Activated CD8-positive, alpha-beta memory T cell treated with anti-CD3 and anti-CD28 coated beads, Interleukin-2, amount 50 U/mL, for 1 hour (primary cell): ENCODE data around the gene RCVRN.

Experiments
- DNase-seq: peaks from one replicate; pipeline ENCODE4 v3.0.0-alpha.2; 2020; ENCODE audit errors: extremely low read depth

The RCVRN gene

DNA sequence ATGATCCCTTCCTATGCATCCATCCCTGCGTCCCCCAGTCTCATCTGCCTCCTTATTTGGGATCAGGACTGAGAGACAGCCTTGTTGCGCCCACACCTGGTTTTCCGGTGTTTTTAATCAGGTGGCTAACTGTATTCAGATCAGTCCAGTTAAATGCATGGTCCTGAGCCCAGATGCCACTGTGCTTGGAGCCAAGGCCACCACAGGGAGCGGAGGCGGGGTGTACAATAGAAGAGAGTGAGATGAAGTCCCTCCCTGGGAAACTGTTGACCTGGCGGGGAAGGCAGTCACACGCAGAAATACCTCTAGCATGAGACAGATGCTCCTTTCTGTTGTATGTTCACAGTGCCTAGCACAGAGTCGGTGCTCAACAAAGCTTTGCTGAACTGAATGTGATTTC lies 6.3 kb downstream of the RCVRN start:
- DNase-seq: no peak

DNA sequence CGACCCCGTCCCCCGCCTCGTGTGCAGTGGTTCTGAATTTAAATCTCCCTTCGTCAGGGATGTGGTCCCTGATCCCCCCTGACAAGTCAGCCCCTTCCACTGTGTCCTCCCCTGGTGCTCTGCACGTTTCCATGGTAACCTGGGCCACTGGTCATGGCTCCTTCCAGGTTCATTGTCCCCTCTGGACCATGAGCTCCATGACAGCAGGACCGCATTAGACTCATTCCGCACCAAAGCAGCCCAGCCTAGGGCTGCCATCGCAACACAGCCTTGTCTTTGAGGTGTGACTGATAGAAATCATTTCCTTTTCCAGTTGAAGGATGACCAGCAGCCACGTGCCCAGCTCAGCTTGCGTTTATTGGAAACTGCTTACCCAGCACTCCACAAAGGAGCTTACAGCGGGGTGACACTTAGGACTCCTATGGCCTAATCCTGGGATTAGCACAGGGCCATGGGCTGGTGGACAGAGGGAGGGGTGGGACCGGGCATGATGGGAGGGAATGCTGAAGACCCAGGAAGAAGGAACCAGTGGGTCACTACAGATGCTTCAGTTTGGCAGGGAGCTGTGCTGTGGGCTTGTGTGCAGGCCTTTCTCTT lies 7.6 kb downstream of the RCVRN start:
- DNase-seq: no peak

DNA sequence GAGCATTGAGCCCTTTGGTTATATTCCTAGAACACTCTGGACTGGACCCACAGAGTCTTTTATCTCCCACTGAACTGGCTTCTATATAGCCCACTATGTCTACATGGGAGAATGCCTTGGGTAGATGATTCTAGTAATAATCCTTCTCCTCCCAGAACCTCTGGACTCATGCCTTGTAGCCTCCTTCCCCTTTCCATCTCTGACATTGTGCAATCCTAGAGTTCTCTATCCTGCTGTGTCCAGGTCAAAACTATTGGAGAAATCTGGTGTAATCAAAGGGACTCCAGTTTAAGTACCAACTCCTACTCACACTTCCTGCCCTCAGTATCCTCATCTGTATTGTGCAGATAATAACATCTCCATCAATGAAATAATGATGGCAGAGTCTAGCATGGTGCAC lies 9.1 kb downstream of the RCVRN start:
- DNase-seq: no peak

- DNase-seq: no peak
These were observed 10.8 kb downstream of the RCVRN start for GRCh38 chr17:9894231-9894630.

- no peak for DNase-seq
These were observed 11.6 kb downstream of the RCVRN start for GRCh38 chr17:9893411-9894012.

DNA sequence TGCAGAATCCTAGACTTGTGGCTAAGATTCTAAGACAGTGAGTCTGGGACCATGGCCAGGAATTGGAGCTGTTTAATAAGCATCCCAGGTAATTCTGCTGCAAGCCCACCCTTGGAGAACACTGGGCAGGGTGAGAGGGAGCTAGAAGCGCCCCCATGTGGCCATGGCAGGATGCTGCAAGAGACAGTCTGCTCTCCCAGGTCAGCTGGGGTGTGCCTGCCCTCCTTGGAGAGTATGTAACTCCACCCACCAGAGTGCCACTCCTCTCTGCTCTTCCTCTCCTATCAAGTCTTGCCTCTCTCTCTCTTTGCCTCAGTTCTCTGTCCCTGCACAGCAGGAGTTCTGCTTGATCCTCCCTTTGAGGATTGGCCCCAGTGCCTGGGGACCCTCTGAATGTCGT lies 14.9 kb downstream of the RCVRN start:
- no peak for DNase-seq

DNA sequence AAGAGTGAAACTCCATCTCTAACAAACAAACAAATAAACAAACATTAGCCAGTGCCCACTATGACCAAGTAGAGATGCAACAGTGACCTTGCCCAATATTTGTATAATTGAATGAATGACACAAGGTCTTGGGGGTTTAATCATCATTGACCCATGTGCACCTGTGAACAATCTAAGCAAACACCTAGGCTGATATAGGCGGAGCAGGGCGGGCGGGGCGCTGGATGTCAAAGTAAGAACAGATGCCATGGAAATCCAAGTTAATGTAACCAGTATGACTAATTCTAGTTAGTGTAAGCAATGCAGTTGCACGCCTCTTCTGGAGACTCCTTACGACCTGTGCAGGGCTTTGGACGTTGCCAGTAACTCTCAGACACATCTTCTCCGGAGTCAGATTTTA lies 17.6 kb downstream of the RCVRN start:
- no peak for DNase-seq

- no peak for DNase-seq
These were observed 18.7 kb downstream of the RCVRN start for GRCh38 chr17:9886141-9886930.

GRCh38 chr17:9883451-9883850 lies 21.6 kb downstream of the RCVRN start:
- DNase-seq: no peak

GRCh38 chr17:9880582-9880999 lies 24.5 kb downstream of the RCVRN start:
- no peak for DNase-seq

- DNase-seq: no peak
These were observed 26.1 kb downstream of the RCVRN start for GRCh38 chr17:9878786-9879525.

DNA sequence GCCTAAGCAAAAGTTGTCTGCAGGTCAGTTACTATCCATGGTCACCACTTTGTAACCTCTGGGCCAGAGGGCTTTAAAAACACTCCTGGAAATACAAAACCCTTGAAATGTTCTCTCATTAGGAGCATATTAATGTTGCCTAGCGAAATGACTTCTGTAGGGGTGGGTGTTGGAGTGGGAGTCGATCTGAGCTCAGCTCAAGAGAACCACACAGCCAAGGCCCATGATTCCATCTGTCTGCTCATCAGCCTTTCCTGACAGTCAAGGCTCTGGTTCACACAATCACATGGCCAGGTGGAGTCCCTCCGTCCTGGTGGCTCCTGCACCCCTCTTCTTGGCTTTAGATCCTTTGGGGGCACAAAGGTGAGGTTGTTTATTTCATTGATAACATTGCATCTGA lies 26.7 kb downstream of the RCVRN start:
- no peak for DNase-seq

GRCh38 chr17:9875441-9875840 lies 29.6 kb downstream of the RCVRN start:
- no peak for DNase-seq

GRCh38 chr17:9874722-9875121 lies 30.3 kb downstream of the RCVRN start:
- no peak for DNase-seq

GRCh38 chr17:9872852-9873251 lies 32.2 kb downstream of the RCVRN start:
- no peak for DNase-seq

DNA sequence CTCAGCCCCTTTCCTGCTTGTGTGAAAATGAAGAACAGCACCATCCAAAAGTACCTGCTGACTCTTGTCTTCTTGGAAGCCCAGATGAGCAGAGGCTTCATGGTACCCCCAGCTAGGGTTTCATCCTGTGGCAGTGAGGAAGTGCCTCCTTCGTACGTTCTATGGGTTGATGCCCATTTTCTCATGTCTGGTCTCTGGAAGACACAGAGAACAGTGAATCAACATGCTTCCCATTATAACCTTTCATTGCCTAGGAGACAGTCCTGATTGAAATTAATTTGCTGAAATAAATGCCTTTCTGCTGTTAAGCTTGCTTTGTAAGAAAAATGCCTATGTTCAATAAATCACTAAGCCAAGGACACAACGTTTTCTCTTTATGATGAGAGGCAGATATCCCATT lies 36.5 kb downstream of the RCVRN start:
- no peak for DNase-seq

DNA sequence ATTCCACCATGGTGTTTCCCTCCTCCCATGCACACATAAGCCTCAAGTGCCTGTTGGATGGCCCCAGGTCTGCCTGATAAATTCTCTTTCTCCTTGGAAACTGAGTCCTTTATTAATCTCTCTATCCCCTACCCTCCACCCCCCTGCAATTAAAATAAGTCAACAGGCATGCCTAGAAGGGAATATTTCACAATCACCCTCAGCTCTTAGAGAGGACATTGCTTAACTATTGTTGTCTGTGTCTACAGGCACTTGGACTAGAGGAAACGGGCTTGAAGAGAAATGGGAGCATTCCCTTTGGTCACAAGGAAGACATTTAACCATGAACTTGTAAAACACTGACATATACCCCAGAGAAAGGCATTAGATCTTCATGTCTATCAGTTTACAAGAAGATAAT lies 39.5 kb downstream of the RCVRN start:
- DNase-seq: no peak

GRCh38 chr17:9862949-9863348 lies 42.1 kb downstream of the RCVRN start:
- no peak for DNase-seq

GRCh38 chr17:9862220-9862619 lies 42.9 kb downstream of the RCVRN start:
- no peak for DNase-seq

- DNase-seq: no peak
These were observed 44.2 kb downstream of the RCVRN start for GRCh38 chr17:9860851-9861250.

DNA sequence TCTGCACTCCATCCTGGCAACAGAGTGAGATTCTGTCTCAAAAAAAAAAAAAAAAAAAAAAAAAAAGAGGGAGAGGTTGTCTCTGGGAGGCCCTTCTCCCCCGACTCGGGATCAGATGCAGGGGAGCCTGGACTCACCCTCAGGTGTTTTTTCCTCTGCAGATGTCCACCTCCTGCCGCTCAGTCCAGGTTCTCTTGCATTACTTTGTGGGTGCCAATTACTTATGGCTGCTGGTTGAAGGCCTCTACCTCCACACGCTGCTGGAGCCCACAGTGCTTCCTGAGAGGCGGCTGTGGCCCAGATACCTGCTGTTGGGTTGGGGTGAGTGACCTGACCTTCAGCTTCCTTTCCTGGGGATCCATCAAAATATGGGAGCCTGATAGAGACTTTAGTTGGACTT lies 45.3 kb downstream of the RCVRN start:
- no peak for DNase-seq

DNA sequence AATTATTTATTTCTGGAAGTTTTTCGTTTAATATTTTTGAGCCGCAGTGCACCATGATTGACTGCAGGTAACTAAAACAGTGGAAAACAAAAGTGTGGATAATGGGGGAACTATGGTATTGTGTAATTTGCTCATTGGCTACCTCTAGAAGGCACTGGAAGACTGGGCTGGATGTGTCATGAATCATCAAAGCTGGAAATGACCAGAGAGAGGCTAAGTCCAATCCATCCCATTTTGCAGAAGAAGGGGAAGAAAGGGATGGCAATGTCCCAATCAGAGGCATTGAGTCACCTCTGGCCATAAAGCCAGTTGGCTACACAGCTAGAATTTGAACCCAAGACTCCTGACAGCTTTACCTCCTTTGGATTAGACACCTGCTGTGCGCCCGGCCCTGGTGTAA lies 50.0 kb downstream of the RCVRN start:
- no peak for DNase-seq

DNA sequence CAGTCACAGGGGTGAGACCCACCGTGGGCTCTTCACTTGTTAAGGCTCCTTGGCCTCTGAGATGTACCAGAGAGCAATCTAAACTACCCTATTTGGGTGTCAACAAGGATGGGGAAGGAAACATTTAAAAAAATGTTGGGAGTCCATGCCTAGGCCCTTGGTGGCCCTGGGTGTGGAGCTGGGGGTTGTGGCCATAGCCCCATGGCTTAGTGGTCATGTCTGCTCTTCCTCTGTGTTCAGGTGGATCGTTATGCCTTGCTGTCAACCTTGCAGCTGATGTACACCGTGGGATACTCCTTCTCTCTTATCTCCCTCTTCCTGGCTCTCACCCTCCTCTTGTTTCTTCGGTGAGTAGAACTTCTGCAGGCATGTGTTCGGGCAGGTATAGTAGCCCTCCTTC lies 50.8 kb downstream of the RCVRN start:
- DNase-seq: no peak
